ENCODE results near the gene ZNF474.

ZNF474 gene

GRCh38 chr5:122180146-122180712, 50.9 kb downstream of the ZNF474 start:
- H3K4me3 ChIP-seq (ENCODE audit: low read depth, low read length) = no peak overlapping the region

GRCh38 chr5:122180863-122181548, 51.7 kb downstream of the ZNF474 start:
- no peak overlapping the region for H3K4me3 ChIP-seq (ENCODE audit: low read depth, low read length)

- H3K4me3 ChIP-seq (ENCODE audit: low read depth, low read length) = no peak overlapping the region
These were observed 52.5 kb downstream of the ZNF474 start for GRCh38 chr5:122181863-122182262.

GRCh38 chr5:122182491-122182921, 53.2 kb downstream of the ZNF474 start:
- no peak overlapping the region for H3K4me3 ChIP-seq (ENCODE audit: low read depth, low read length)

- H3K4me3 ChIP-seq (ENCODE audit: low read depth, low read length) = no peak overlapping the region
These were observed 53.9 kb downstream of the ZNF474 start for GRCh38 chr5:122183098-122183787.

GRCh38 chr5:122183788-122184170, 54.4 kb downstream of the ZNF474 start:
- H3K4me3 ChIP-seq (ENCODE audit: low read depth, low read length) = no peak overlapping the region

GRCh38 chr5:122184676-122185255, 55.4 kb downstream of the ZNF474 start:
- H3K4me3 ChIP-seq (ENCODE audit: low read depth, low read length) = no peak overlapping the region

- H3K4me3 ChIP-seq (ENCODE audit: low read depth, low read length) = no peak overlapping the region
These were observed 58.1 kb downstream of the ZNF474 start for GRCh38 chr5:122187426-122187825.

GRCh38 chr5:122190156-122190555, 60.8 kb downstream of the ZNF474 start:
- H3K4me3 ChIP-seq (ENCODE audit: low read depth, low read length) = no peak overlapping the region

GRCh38 chr5:122192497-122193496, 63.5 kb downstream of the ZNF474 start:
- no peak overlapping the region for H3K4me3 ChIP-seq (ENCODE audit: low read depth, low read length)

GRCh38 chr5:122195802-122196394, 66.6 kb downstream of the ZNF474 start:
- no peak overlapping the region for H3K4me3 ChIP-seq (ENCODE audit: low read depth, low read length)

GRCh38 chr5:122199146-122199545, 69.8 kb downstream of the ZNF474 start:
- H3K4me3 ChIP-seq (ENCODE audit: low read depth, low read length) = no peak overlapping the region

- no peak overlapping the region for H3K4me3 ChIP-seq (ENCODE audit: low read depth, low read length)
These were observed 71.1 kb downstream of the ZNF474 start for GRCh38 chr5:122200450-122200849.

- H3K4me3 ChIP-seq (ENCODE audit: low read depth, low read length) = no peak overlapping the region
These were observed 71.5 kb downstream of the ZNF474 start for GRCh38 chr5:122200865-122201264.

GRCh38 chr5:122201365-122201764, 72.0 kb downstream of the ZNF474 start:
- no peak overlapping the region for H3K4me3 ChIP-seq (ENCODE audit: low read depth, low read length)

- H3K4me3 ChIP-seq (ENCODE audit: low read depth, low read length) = no peak overlapping the region
These were observed 73.6 kb downstream of the ZNF474 start for GRCh38 chr5:122202952-122203351.

Measured in iPS-11a (cell line).